ENCODE results near the gene SNN.

DNA sequence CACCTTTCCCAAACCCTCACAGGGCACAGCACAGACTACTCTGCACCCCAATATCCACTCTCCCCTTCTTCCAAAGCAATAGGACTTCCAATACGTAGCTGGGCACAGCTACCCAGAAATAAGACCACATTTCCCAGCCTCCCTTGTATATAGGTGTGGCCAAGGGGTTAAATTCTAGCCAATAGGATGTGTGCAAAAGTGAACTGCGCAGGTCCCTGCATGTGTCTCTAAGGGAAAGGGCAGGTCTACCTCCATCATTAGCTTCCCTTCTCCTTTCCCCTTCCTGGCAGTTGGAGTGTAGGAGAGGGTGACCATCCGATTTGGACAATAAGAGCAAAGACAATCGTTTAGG is 25.5 kb upstream of the SNN start:
- TF ChIP-seq YY1 (IDR thresholded peaks at IDR 0.05; ENCODE audit: borderline replicate concordance in 1 of 3, control insufficient read depth in 1 of 3, extremely low read depth in 1 of 3, insufficient read depth in 3 of 3, insufficient read length in 1 of 3, insufficient replicate concordance in 2 of 3, low read depth in 1 of 3, low read length in 2 of 3) (no peak), NR3C1 (CRISPR knock-in tag; IDR thresholded peaks at IDR 0.05) (no peak), FIP1L1 (IDR thresholded peaks at IDR 0.05; ENCODE audit: low read depth, low read length, poor library complexity, severe bottlenecking) (no peak), ZNF561 (CRISPR knock-in tag; conservative IDR thresholded peaks at IDR 0.05) (no peak), SMC3 (conservative IDR thresholded peaks at IDR 0.05; ENCODE audit: insufficient read depth, low read depth, low read length) (no peak)
- TF ChIP-seq, protein P1, sequence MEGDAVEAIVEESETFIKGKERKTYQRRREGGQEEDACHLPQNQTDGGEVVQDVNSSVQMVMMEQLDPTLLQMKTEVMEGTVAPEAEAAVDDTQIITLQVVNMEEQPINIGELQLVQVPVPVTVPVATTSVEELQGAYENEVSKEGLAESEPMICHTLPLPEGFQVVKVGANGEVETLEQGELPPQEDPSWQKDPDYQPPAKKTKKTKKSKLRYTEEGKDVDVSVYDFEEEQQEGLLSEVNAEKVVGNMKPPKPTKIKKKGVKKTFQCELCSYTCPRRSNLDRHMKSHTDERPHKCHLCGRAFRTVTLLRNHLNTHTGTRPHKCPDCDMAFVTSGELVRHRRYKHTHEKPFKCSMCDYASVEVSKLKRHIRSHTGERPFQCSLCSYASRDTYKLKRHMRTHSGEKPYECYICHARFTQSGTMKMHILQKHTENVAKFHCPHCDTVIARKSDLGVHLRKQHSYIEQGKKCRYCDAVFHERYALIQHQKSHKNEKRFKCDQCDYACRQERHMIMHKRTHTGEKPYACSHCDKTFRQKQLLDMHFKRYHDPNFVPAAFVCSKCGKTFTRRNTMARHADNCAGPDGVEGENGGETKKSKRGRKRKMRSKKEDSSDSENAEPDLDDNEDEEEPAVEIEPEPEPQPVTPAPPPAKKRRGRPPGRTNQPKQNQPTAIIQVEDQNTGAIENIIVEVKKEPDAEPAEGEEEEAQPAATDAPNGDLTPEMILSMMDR (IDR thresholded peaks at IDR 0.05 in 2 of 3, conservative IDR thresholded peaks at IDR 0.05 in 1 of 3; ENCODE audit: insufficient read depth in 2 of 3, low read depth in 1 of 3, low read length in 3 of 3): no peak

Data from K562 (cell line).